NCI-H128 (cell line): Measurements from ENCODE around the gene COL6A1.
"Not testable (repeated sequence)": the region's sequence is repeated elsewhere in the genome, so short reads cannot be mapped to it uniquely, and the experiment has no call there.

Experiments
- DNase-seq: peaks from one replicate; lab custom pipeline; 2025; ENCODE audit not compliant: unreplicated experiment; lab: John Stamatoyannopoulos, UW

Gene COL6A1

DNA sequence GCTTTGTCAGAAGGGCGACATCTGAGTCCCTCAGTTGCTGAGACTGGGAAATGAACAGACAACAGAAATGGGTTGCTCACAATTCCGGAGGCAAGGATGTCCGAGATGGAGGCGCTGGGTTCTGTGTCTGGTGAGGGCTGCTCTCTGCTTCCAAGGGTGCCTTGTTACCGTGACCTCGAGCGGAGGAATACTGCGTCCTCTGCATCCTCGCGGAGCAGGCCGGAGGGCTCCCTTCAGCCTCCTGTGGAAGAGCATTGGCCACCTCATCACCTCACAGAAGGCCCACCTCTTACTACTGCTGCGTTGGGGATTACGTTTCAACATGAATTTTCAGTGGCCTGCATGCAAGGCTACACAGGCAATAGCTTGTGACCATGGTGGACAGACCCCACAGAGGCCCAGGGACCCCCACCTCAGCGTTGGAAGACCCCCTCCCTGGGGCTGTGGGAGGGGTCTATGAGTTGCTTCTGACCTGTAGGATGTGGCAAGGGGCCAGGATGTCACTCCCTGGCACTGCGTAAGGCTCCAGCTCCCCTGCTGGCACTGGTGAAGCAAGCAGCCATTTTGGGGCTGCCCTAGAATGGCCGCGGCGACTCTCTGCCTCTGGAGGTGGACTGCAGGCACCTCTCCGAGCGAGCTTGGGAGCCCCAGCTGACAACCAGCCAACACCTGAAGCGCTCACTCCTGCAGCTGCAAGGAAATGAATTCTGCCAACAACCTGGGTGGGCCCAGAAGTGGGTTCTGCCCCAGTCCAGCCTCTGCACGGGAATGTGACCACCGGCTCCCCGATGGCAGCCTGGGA is 36.3 kb upstream of the COL6A1 start:
- DNase-seq: no peak

- no peak for DNase-seq
Observed at GRCh38 chr21:45945868-45946210, 35.7 kb upstream of the COL6A1 start.

DNA sequence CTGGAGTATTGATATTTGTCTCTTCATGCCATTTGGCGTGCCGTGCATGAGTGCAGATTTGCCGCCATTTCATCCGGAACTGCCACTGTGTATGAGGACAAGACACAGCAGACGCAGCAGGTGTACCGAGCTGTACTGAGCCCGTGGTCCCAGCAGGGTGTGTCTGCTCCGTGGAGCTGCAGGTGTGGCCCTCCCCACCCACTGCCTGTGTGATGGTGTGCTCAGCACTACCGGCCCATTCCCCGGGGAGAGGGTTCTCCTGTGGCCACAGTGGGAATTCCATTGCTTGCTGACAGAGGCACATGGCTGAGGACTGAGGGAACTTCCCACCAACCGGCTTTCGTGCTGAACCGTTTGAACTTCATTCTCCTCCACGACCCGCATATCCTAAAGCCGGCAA is 34.3 kb upstream of the COL6A1 start:
- no peak for DNase-seq

DNA sequence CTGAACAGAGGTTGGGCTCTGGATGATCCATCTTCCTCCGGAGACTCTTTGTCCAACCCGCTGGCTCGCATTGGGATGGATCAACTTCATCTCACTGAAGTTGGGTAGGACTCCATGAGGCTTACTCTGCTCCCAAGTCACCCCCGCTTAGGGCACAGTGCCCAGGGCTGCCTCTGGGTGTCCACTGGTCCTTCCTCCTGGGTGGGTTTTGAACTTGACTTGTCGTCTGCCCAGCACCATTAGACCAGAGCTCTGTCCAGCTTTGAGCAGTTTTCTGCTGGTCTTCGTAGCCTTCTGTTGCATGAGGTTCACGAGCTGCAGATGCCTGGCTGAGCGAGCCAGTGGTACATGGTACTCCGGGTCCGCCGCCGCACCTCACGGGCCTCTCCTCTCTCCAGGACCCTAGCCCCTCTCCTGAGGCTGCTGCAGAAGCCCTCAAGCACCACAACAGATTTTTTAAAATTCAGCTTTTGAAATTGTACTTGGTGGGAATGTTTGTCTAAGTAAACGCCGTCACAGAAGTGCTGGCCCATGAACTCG is 33.8 kb upstream of the COL6A1 start:
- no peak for DNase-seq

- no peak for DNase-seq
Observed at GRCh38 chr21:45948576-45949141, 32.9 kb upstream of the COL6A1 start.

- DNase-seq: no peak
Observed at GRCh38 chr21:45949928-45950739, 31.4 kb upstream of the COL6A1 start.

- no peak for DNase-seq
Observed at GRCh38 chr21:45950740-45951515, 30.6 kb upstream of the COL6A1 start.

- DNase-seq: no peak
Observed at GRCh38 chr21:45951676-45952075, 29.9 kb upstream of the COL6A1 start.

- DNase-seq: not testable (repeated sequence)
Observed at GRCh38 chr21:45952527-45952926, 29.0 kb upstream of the COL6A1 start.

DNA sequence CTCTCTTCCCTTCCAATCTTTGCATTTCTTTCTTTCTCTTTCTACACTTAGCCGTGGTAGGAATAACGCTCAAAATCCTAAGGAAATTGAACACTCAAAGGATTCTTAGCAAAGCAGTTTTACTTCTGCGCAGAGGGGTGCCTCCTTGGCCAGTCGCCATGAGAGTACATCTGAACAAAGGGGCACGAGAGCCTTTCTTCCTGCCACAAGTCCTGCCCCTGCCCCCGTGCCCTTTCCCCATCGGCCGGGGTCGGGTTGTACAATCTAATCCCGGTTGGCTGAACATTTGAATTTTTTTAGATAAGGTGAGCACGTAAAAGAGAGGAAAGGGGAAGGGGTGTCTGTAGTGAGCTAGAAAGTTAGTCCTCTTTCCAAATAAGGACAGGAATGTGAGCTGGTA is 28.6 kb upstream of the COL6A1 start:
- no peak for DNase-seq

DNA sequence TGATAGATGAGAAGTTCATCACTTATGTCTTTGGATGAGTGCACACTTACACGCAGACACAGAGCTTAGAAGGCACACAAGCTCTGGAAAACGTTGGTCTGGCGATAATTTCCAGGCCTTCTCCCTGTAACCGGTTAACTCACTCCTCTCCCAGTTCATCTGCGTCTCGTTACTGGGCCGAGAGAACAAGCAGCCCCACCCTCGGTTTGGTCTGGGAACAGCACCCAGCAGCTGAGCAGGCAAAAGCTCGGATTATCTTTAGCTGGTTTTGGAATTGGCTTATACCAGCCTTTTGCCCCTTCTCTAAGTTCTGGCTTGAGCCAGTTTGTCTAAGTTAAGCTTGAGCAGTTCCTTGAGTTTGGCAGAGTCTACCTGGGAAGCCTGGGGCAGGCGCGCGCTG is 27.3 kb upstream of the COL6A1 start:
- no peak for DNase-seq

DNA sequence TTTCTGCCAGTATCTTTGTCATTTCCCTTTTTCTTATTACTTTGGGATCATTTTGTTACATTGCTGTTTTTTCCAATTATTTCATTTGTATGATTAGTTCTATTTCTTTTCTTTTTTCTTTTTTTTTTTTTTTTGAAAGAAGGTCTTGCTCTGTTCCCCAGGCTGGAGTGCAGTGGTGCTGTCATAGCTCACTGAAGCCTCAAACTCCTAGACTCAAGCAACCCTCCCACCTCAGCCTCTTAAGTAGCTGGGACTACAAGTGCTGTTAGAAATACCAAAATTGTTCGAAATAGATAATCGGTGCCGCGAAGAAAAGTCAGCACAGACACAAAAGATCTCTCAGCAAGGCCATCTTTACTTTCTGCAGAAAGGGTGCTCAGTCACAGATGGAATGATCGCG is 26.6 kb upstream of the COL6A1 start:
- no peak for DNase-seq

GRCh38 chr21:45957551-45957950 is 24.0 kb upstream of the COL6A1 start:
- no peak for DNase-seq

GRCh38 chr21:45957981-45958600 is 23.5 kb upstream of the COL6A1 start:
- no peak for DNase-seq

- no peak for DNase-seq
Observed at GRCh38 chr21:45959182-45959581, 22.4 kb upstream of the COL6A1 start.

- no peak for DNase-seq
Observed at GRCh38 chr21:45959779-45960390, 21.7 kb upstream of the COL6A1 start.

- DNase-seq: not testable (repeated sequence)
Observed at GRCh38 chr21:45961408-45961807, 20.2 kb upstream of the COL6A1 start.

GRCh38 chr21:45962531-45963231 is 18.9 kb upstream of the COL6A1 start:
- no peak for DNase-seq

DNA sequence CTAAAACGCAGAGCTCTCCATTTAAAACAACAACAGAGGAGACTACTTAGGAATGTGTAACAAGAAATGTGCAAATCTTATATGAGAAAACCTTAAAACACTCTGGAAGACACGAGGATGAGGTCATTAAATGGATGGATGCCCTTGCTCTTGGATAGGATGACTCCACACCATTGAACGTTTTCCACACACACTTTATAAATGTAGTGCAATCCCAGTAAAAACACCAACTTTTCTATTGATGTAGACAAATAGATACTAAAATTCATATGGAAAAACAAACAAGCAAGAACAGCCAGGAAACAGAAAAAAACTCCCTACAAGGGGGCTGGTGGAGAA is 18.4 kb upstream of the COL6A1 start:
- DNase-seq: no peak

DNA sequence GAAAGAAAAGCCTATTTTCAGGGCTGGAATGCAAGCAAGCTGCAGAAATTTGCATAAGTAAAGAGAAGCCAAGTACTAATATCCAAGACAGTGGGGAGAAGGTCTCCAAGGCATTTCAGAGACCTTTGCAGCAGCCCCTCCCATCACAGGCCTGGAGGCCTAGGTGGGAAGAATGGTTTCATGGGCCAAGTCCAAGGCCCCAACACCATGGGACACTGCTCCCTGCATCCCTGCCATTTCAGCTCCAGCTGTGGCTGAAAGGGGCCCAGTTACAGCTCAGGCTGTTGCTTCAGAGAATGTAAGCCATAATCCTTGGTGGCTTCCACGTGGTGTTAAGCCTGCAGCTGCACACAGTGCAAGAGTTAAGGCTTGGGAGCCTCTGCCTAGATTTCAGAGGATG is 16.9 kb upstream of the COL6A1 start:
- no peak for DNase-seq
